ENCODE measurements around the gene JMJD8.

Gene JMJD8

GRCh38 chr16:644556-644955 is 39.6 kb downstream of the JMJD8 start:
- Mint-ChIP-seq H3K27ac (peak overlapping the region; percentile 59), H3K9me3 (no peaks in the 10 kb centered on the region), H3K4me1 (ENCODE audit: low read depth) (peaks cover 29% of the 10 kb centered on the region), H3K36me3 (ENCODE audit: low read depth) (peaks cover 41% of the 10 kb centered on the region), H3K27me3 (no peaks in the 10 kb centered on the region), H3K4me3 (peak overlapping the region; percentile 83)
- DNase-seq, result no peak

GRCh38 chr16:643050-643368 is 41.1 kb downstream of the JMJD8 start:
- Mint-ChIP-seq H3K9me3 (no peaks in the 10 kb centered on the region), H3K27ac (peak overlapping the region; percentile 71), H3K4me1 (ENCODE audit: low read depth) (peaks cover 25% of the 10 kb centered on the region), H3K27me3 (no peaks in the 10 kb centered on the region), H3K36me3 (ENCODE audit: low read depth) (peaks cover 34% of the 10 kb centered on the region), H3K4me3 (peak overlapping the region; percentile 83)
- no peak for DNase-seq

GRCh38 chr16:642189-643049 is 41.7 kb downstream of the JMJD8 start:
- no peaks in the 10 kb centered on the region for H3K9me3 Mint-ChIP-seq
- DNase-seq, result peak; percentile 68
- no peaks in the 10 kb centered on the region for H3K27me3 Mint-ChIP-seq
- peaks cover 31% of the 10 kb centered on the region for H3K36me3 Mint-ChIP-seq (ENCODE audit: low read depth)
- H3K27ac Mint-ChIP-seq, result peak overlapping the region; percentile 71
- H3K4me3 Mint-ChIP-seq, result peak overlapping the region; percentile 83
- peaks cover 25% of the 10 kb centered on the region for H3K4me1 Mint-ChIP-seq (ENCODE audit: low read depth)

GRCh38 chr16:641326-642188 is 42.6 kb downstream of the JMJD8 start, which contains the start of gene MCRIP2:
MCRIP2 (plus strand) TSS chr16:641828; CDS start chr16:641992, 164 bp downstream.
- Mint-ChIP-seq H3K9me3 (no peaks in the 10 kb centered on the region), H3K27me3 (no peaks in the 10 kb centered on the region), H3K36me3 (ENCODE audit: low read depth) (peaks cover 26% of the 10 kb centered on the region), H3K4me1 (ENCODE audit: low read depth) (peaks cover 25% of the 10 kb centered on the region), H3K27ac (peak within 1 kb of the TSS; percentile 71), H3K4me3 (peak within 1 kb of the TSS; percentile 83)
- peak; percentile 88 for DNase-seq

- peaks cover 24% of the 10 kb centered on the region for H3K36me3 Mint-ChIP-seq (ENCODE audit: low read depth)
- H3K4me1 Mint-ChIP-seq (ENCODE audit: low read depth), result peaks cover 28% of the 10 kb centered on the region
- no peak overlapping the region for H3K27ac Mint-ChIP-seq
- no peaks in the 10 kb centered on the region for H3K9me3 Mint-ChIP-seq
- DNase-seq, result no peak
- no peak overlapping the region for H3K4me3 Mint-ChIP-seq
- H3K27me3 Mint-ChIP-seq, result no peaks in the 10 kb centered on the region
Observed at GRCh38 chr16:640614-641013, 43.5 kb downstream of the JMJD8 start.

- H3K27ac Mint-ChIP-seq, result no peak overlapping the region
Observed at GRCh38 chr16:638836-639235, 45.3 kb downstream of the JMJD8 start.

GRCh38 chr16:638034-638543 is 46.0 kb downstream of the JMJD8 start:
- no peak for DNase-seq
- H3K36me3 Mint-ChIP-seq (ENCODE audit: low read depth), result peaks cover 24% of the 10 kb centered on the region
- peaks cover 21% of the 10 kb centered on the region for H3K4me1 Mint-ChIP-seq (ENCODE audit: low read depth)
- no peaks in the 10 kb centered on the region for H3K9me3 Mint-ChIP-seq
- H3K27ac Mint-ChIP-seq, result no peak overlapping the region
- H3K27me3 Mint-ChIP-seq, result no peaks in the 10 kb centered on the region
- no peak overlapping the region for H3K4me3 Mint-ChIP-seq

More at GRCh38 chr16:638836-639235, 45.3 kb downstream of the JMJD8 start:
- Mint-ChIP-seq H3K36me3 (ENCODE audit: low read depth) (peaks cover 24% of the 10 kb centered on the region), H3K4me3 (no peak overlapping the region), H3K4me1 (ENCODE audit: low read depth) (peaks cover 25% of the 10 kb centered on the region), H3K9me3 (no peaks in the 10 kb centered on the region), H3K27me3 (no peaks in the 10 kb centered on the region)
- no peak for DNase-seq

GRCh38 chr16:637081-638018 is 46.8 kb downstream of the JMJD8 start:
- no peaks in the 10 kb centered on the region for H3K9me3 Mint-ChIP-seq
- H3K36me3 Mint-ChIP-seq (ENCODE audit: low read depth), result peaks cover 21% of the 10 kb centered on the region
- peaks cover 17% of the 10 kb centered on the region for H3K4me1 Mint-ChIP-seq (ENCODE audit: low read depth)
- H3K4me3 Mint-ChIP-seq, result peak overlapping the region; percentile 86
- H3K27me3 Mint-ChIP-seq, result no peaks in the 10 kb centered on the region
- no peak for DNase-seq
- H3K27ac Mint-ChIP-seq, result peak overlapping the region; percentile 98

- Mint-ChIP-seq H3K4me1 (ENCODE audit: low read depth) (peaks cover 17% of the 10 kb centered on the region), H3K9me3 (no peaks in the 10 kb centered on the region), H3K27me3 (no peaks in the 10 kb centered on the region), H3K27ac (peak within 1 kb of the TSS; percentile 98), H3K4me3 (peak within 1 kb of the TSS; percentile 86), H3K36me3 (ENCODE audit: low read depth) (peaks cover 21% of the 10 kb centered on the region)
- DNase-seq, result peak; percentile 99
Observed at GRCh38 chr16:636206-637080, 47.7 kb downstream of the JMJD8 start, which contains the start of gene METTL26. METTL26 (minus strand) TSS chr16:636305; CDS start chr16:636290, 15 bp downstream.

GRCh38 chr16:635573-636205 is 48.4 kb downstream of the JMJD8 start:
- no peaks in the 10 kb centered on the region for H3K9me3 Mint-ChIP-seq
- peaks cover 17% of the 10 kb centered on the region for H3K4me1 Mint-ChIP-seq (ENCODE audit: low read depth)
- H3K4me3 Mint-ChIP-seq, result peak overlapping the region; percentile 86
- peaks cover 21% of the 10 kb centered on the region for H3K36me3 Mint-ChIP-seq (ENCODE audit: low read depth)
- DNase-seq, result peak; percentile 60
- no peaks in the 10 kb centered on the region for H3K27me3 Mint-ChIP-seq
- H3K27ac Mint-ChIP-seq, result peak overlapping the region; percentile 47

GRCh38 chr16:634996-635395 is 49.1 kb downstream of the JMJD8 start:
- peak overlapping the region; percentile 86 for H3K4me3 Mint-ChIP-seq
- H3K36me3 Mint-ChIP-seq (ENCODE audit: low read depth), result peaks cover 21% of the 10 kb centered on the region
- H3K27me3 Mint-ChIP-seq, result no peaks in the 10 kb centered on the region
- DNase-seq, result no peak
- H3K4me1 Mint-ChIP-seq (ENCODE audit: low read depth), result peaks cover 15% of the 10 kb centered on the region
- peak overlapping the region; percentile 81 for H3K27ac Mint-ChIP-seq
- H3K9me3 Mint-ChIP-seq, result no peaks in the 10 kb centered on the region

- H3K4me3 Mint-ChIP-seq, result peak overlapping the region; percentile 86
- H3K27ac Mint-ChIP-seq, result peak overlapping the region; percentile 81
- H3K27me3 Mint-ChIP-seq, result no peaks in the 10 kb centered on the region
- no peaks in the 10 kb centered on the region for H3K9me3 Mint-ChIP-seq
- no peak for DNase-seq
- peaks cover 21% of the 10 kb centered on the region for H3K36me3 Mint-ChIP-seq (ENCODE audit: low read depth)
- peaks cover 15% of the 10 kb centered on the region for H3K4me1 Mint-ChIP-seq (ENCODE audit: low read depth)
Observed at GRCh38 chr16:634051-634670, 50.0 kb downstream of the JMJD8 start.
